Measurements from ENCODE around the gene RAB3GAP2. TPM values are rescaled to one million over a fixed set of nuclear protein-coding genes. Genes with fewer than 3 reads are reported as not detected.

RAB3GAP2 gene
- total and polyA plus RNA-seq, 2 of the 13 experiments (the other 11 are each of a cell fraction or from before 2014, with no cell fraction given): 22.6 to 25.0 TPM

DNA sequence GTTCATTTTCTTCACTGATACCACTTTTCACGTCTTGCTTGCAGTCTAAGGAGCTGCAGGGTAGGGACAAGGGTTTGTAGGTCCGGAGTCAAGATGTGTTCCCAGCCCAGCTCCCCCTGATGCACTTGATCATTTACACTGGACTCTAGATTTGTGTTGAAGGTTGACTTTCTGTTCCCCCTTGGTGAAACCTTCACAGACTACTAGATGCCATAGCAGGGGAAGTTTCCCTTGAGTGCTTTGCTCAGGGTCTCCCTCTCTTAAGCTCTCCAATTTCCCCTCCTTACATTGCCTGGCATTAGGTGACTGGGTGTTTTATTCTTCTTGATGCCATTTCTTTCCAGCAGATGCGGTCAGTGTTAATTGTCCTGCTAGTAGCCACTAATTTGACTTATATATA, 8.0 kb upstream of the RAB3GAP2 start:
- no peak overlapping the region for H3K4me3 ChIP-seq (replicated peaks in 1 of 3; ENCODE audit: insufficient read depth in 1 of 3, low read depth in 2 of 3, low read length in 3 of 3)
- H3K27ac ChIP-seq (ENCODE audit: extremely low read length, insufficient read depth, low read length): no peak overlapping the region
- no peaks in the 10 kb centered on the region for H3K9me3 ChIP-seq (ENCODE audit: low read length)
- ATAC-seq: no peak
- H3K4me1 ChIP-seq (ENCODE audit: insufficient read depth, low read length): no peaks in the 10 kb centered on the region
- intact Hi-C loops (cut with micrococcal nuclease; ENCODE audit: unreplicated experiment) (no loop called here), in situ Hi-C loops (cut with HindIII; ENCODE audit: extremely low pct_ligation_motif_present, low pct_unique_long_range_greater_than_20kb) (no loop called here)
- 19% methylated on average over 3 of the region's 3 CpGs for WGBS (ENCODE audit: low lambda C conversion rate)
- H3K27me3 ChIP-seq (ENCODE audit: control insufficient read depth in 1 of 2, insufficient read depth in 2 of 2, low read length in 2 of 2): peaks cover 0 to 25% of the 10 kb centered on the region in 2 experiments; a peak in 1 of 5 replicates
- ChIA-PET CTCF (ENCODE audit: low intra/inter-chr PET ratio, low total read pairs) (no interaction called here), POLR2A (no interaction called here)
- H4K20me1 ChIP-seq (ENCODE audit: insufficient read depth, low read length): no peaks in the 10 kb centered on the region
- no peak for FAIRE-seq
- H2AFZ ChIP-seq (ENCODE audit: low read length): no peak overlapping the region
- no peak overlapping the region for H3K9ac ChIP-seq (ENCODE audit: insufficient read depth, low read depth, low read length)
- no peak for DNase-seq (ENCODE audit: low spot score)
- H3K36me3 ChIP-seq (replicated peaks in 1 of 2; ENCODE audit: control insufficient read depth in 1 of 2, insufficient read depth in 2 of 2, low read length in 2 of 2): no peaks in the 10 kb centered on the region
- TF ChIP-seq KLF9 (CRISPR knock-in tag; IDR thresholded peaks at IDR 0.05; ENCODE audit: low read depth) (no peak), SP1 (IDR thresholded peaks at IDR 0.05) (no peak), SP1 (CRISPR knock-in tag; IDR thresholded peaks at IDR 0.05) (no peak), TSC22D2 (CRISPR knock-in tag; IDR thresholded peaks at IDR 0.05; ENCODE audit: borderline replicate concordance) (no peak)
- no peaks in the 10 kb centered on the region for H3K79me2 ChIP-seq (ENCODE audit: insufficient read depth, low read length)
- no peak overlapping the region for H3K4me2 ChIP-seq (ENCODE audit: low read depth, low read length)
- no TSS peak for BruUV-seq (replicated peaks)

DNA sequence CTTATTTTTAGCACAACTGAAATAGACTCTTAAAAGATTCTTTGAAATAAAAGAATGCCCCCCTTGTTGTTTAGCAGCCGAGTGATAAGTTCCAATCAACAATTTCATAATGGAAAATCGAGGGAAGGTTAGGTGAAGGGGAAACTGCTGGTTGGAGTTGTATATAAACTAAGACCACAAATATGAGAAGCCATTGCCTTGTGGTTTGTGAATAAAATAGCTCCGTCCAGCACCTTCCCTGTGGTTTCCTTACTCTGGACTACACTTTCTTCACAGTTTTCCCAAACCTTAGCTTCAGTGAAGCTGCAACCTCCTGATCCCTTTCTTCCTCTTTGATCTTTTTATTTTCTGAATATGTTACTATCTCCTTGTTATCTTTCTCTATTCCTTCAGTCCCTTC, 6.7 kb upstream of the RAB3GAP2 start:
- Histone ChIP-seq H3K9me3 (ENCODE audit: low read length) (no peaks in the 10 kb centered on the region), H3K9ac (ENCODE audit: insufficient read depth, low read depth, low read length) (no peak overlapping the region), H3K4me2 (ENCODE audit: low read depth, low read length) (no peak overlapping the region), H3K79me2 (ENCODE audit: insufficient read depth, low read length) (no peaks in the 10 kb centered on the region), H3K4me1 (ENCODE audit: insufficient read depth, low read length) (no peaks in the 10 kb centered on the region), H3K36me3 (replicated peaks in 1 of 2; ENCODE audit: control insufficient read depth in 1 of 2, insufficient read depth in 2 of 2, low read length in 2 of 2) (no peaks in the 10 kb centered on the region), H2AFZ (ENCODE audit: low read length) (no peak overlapping the region), H3K27ac (ENCODE audit: extremely low read length, insufficient read depth, low read length) (no peak overlapping the region), H4K20me1 (ENCODE audit: insufficient read depth, low read length) (no peaks in the 10 kb centered on the region), H3K27me3 (ENCODE audit: control insufficient read depth in 1 of 2, insufficient read depth in 2 of 2, low read length in 2 of 2) (peaks cover 0 to 20% of the 10 kb centered on the region in 2 experiments; a peak in 1 of 5 replicates), H3K4me3 (replicated peaks in 1 of 3; ENCODE audit: insufficient read depth in 1 of 3, low read depth in 2 of 3, low read length in 3 of 3) (no peak overlapping the region)
- no peak for DNase-seq (ENCODE audit: low spot score)
- in situ Hi-C loops (cut with HindIII; ENCODE audit: extremely low pct_ligation_motif_present, low pct_unique_long_range_greater_than_20kb) (loop anchor here (10.0 kb wide), 1 partner anchor 506 kb away; the partner anchor contains the start of gene MTARC1), intact Hi-C loops (cut with micrococcal nuclease; ENCODE audit: unreplicated experiment) (no loop called here)
- no peak for FAIRE-seq
- no TSS peak for BruUV-seq (replicated peaks)
- CTCF ChIA-PET (ENCODE audit: low intra/inter-chr PET ratio, low total read pairs): no interaction called here
- 1% methylated on average over 3 of the region's 3 CpGs for WGBS (ENCODE audit: low lambda C conversion rate)
- TF ChIP-seq BCL6 (CRISPR knock-in tag; IDR thresholded peaks at IDR 0.05) (no peak), ZNF232 (CRISPR knock-in tag; IDR thresholded peaks at IDR 0.05; ENCODE audit: borderline replicate concordance) (no peak), SALL2 (CRISPR knock-in tag; IDR thresholded peaks at IDR 0.05) (no peak), RELA (CRISPR knock-in tag; IDR thresholded peaks at IDR 0.05) (no peak), EP300 (IDR thresholded peaks at IDR 0.05; ENCODE audit: low read depth in 2 of 2, low read length in 2 of 2) (no peak), EP300 (CRISPR knock-in tag; IDR thresholded peaks at IDR 0.05; ENCODE audit: borderline replicate concordance) (no peak), ZNF543 (CRISPR knock-in tag; IDR thresholded peaks at IDR 0.05) (no peak), GPN1 (CRISPR knock-in tag; IDR thresholded peaks at IDR 0.05; ENCODE audit: borderline replicate concordance) (no peak), SP4 (CRISPR knock-in tag; IDR thresholded peaks at IDR 0.05) (no peak), TSC22D2 (CRISPR knock-in tag; IDR thresholded peaks at IDR 0.05; ENCODE audit: borderline replicate concordance) (no peak)
- POLR2A ChIA-PET: no interaction called here
- ATAC-seq: no peak
